HG03571 (cell line): ENCODE data around the gene PRAF2.

Experiments
- ATAC-seq: cut with Tn5 transposase; IDR thresholded peaks from one replicate; pipeline ENCODE4 v1.9.1; 2021; ENCODE audit not compliant: unreplicated experiment

PRAF2 gene, protein sequence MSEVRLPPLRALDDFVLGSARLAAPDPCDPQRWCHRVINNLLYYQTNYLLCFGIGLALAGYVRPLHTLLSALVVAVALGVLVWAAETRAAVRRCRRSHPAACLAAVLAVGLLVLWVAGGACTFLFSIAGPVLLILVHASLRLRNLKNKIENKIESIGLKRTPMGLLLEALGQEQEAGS

DNA sequence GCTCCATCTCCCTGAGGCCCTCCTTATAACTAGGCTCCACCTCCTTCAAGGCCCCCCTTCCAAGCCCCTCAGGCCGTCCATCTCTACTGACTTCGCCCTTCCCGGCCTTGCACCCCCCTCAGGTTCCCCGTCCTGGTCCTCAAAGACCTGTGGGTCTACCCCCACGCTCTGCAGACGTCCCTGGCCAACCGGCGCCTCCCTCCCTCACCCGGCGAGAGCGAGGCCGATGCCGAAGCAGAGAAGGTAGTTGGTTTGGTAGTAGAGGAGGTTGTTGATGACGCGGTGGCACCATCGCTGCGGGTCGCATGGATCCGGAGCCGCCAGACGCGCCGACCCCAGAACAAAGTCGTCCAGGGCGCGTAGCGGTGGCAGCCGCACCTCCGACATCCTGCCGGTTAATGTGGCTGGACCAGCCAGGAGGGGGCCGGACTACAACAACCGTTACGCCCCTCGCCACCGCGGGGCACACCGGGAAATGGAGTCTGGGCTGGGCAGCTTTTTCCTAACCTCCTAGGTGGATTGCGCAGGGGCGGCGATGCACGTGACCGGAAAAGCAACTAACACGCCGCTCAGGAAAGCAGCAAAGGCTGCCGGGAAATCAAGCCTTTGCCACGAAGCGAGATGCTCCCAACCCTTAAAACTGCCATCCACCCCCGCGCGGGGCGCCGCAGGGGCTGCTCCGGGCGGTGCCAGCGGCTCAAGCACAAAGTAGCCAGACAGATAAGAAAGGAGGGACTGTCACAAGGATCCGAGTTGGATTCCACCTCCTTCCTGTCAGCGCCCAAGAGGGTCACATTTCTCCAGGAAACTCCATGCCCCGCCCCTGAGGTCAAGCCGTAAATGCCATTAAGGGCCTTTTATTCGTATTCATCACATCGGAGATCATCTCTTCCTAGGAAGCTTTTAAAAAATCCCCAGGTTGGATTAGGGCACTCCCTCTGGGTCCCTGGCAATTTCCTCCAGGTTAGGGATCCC is at the start of gene PRAF2:
Gene PRAF2, minus strand, starts transcription at position 402 of the 975 bp plus-strand sequence. Its CDS starts 15 bp downstream, at position 387.
- ATAC-seq: no peak

DNA sequence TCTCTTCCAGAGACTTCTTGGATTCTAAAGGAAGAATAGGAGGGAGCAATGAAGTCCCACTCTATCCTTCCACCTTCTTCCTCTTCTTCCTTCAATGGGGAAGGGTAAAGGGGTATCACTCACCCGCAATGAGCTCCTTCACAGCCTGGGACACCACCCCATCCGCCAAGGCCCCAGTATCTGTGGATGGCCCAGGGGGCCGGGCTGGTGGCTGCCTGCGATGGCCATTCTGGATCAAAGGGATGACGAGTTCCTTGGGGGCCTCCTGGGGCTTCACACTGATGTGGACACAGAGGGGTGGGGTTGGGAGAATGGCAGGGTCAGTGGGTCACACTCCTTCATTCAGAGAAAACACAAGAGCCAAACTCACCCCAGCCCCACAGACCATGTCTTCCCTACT is 48.7 kb upstream of the PRAF2 start:
- no peak for ATAC-seq

DNA sequence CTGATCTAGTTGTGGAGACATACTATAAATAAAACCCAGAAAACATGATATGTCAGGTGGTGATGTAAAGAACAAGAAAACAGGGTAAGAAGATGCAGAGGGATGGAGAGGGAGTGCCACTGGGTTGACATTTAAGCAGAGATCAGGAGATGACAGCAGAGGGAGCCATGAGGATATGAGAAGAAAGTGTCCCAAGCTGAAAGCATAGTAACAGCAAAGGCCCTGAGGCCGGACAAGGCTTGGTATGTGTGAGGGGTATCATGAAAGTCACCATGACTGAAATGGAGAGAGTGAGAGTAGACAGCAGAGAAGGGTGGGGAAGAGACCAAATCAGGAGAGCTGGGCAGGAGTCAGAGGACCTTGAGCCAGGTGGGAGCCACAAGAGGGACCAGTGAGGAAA is 46.3 kb upstream of the PRAF2 start:
- no peak for ATAC-seq

DNA sequence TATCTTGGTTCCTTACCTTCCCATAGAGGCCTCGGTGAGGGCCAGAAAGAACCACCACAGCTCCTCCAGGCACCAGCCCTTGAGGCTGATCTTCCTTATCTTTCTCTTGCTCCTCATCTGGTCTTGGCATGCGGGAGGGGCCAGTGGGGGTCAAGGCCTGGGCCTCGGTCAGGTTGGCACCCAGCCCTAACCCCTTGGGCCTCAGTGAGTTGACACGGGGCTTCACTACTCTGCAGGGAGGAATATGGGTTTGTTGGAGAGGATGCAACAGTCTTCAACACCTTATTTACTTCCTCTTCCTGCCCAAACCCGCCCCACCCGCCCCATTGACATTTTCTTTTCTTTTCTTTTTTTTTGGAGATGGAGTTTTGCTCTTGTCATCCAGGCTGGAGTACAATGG is 43.8 kb upstream of the PRAF2 start:
- no peak for ATAC-seq

DNA sequence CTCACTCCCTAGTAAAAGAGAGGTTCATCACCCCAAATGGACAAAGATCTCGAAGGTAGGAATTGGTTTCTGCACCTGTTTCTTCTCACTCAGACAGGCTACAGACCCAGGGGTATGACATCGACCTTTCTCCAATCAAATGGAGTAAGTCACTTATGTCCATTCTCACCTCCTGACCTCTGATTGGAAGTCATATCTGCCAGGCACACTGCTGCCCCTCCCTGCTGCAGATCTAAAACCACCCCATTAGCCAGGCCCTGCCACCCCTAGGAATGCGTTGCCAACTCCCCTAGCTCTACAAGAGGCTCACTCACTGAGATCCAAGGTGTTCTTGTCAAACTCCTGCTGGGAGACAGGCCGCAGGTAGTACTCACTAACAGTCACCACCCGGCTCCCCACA is 42.9 kb upstream of the PRAF2 start:
- no peak for ATAC-seq

DNA sequence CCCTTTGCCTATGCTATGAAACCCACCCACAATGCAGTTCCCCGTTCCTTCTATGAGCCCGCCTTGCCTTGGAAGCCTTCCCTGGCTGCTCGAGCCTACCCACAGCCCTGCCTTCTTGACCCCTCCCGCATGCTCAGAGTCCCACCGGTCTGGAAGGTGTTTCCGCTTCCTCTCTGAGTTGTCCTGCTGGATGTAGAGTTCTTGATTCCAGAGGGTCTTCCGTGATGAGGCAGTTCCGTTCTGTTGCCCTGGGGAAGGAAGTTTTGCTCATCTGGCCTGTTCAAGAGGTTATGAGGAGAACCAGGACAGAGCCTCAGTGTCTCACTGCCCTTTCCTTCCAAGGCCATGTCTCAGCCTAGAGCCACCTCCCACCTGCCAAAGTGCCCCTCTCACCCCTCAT is 42.3 kb upstream of the PRAF2 start:
- no peak for ATAC-seq

DNA sequence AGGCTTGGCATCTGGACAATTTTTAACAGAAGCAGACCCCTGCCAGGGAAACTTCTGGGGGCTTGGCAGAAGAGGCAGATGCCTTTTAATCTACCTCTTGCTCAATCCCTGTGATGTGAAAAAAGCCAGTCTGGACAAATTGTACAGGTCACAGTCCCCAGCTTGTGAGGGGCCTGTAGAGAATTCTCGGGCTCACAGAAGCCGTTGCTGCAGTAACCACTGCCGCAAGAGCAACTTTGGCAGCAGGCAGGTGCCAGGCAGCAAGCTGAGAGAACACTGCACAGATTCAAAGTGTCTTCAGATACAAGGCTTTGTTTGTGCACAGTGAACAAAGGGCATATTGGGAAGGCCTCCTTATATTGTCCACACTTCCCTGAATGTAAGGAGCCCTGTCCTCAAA is 38.0 kb upstream of the PRAF2 start:
- ATAC-seq: no peak

DNA sequence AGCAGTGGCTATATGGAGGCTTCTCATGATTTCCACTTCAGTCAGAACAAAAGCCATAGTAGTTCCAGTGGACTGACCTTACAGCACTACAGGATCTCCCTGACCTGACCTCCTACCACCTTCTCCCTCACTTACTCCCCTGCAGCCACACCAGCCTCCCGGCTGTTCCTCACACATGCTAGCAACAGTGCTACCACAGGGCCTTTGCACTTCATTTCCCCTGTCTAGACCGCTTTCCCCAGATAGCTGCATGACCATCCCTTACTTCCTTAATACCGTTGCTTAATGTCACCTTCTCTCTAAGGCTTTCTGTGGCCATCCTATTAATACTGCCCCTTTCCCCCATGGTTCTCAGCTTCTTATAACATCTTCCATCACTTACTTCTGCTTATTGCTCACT is 36.6 kb upstream of the PRAF2 start:
- no peak for ATAC-seq

DNA sequence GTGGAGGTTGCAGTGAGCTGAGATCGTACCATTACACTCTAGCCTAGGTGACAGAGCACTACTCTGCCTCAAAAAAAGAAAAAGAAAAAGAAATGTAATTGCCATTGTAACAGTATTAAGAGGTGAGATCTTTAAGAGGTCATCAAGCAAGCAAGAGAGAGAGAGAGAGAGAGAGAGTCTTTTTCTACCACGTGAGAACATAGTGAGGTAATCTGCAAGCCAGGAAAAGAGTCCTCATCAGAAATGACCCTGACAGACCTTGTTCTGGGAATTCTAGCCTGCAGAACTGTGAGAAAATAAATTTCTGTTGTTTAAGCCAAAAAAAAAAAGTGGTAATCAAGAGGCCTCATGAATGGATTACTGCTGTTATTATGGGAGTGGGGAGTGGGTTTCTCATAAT is 34.8 kb upstream of the PRAF2 start:
- ATAC-seq: no peak

DNA sequence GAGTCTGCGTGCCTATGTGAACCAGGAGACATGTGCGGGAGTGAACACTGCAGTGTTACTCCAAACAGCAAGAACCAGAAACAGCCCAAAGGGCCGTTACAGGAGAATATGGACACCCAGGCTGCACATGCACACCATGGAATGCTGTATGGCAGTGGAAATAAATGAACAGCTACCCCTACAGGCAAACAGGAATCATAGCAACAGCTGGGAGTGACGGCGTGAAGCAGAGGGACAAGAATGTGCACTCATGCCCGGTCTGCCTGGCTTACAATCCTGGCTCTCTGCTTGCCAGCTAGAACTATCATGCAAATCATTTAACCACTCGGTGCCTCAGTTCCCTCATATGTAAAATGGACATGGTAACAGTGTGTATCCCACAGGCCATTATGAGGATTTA is 33.1 kb upstream of the PRAF2 start:
- ATAC-seq: no peak

DNA sequence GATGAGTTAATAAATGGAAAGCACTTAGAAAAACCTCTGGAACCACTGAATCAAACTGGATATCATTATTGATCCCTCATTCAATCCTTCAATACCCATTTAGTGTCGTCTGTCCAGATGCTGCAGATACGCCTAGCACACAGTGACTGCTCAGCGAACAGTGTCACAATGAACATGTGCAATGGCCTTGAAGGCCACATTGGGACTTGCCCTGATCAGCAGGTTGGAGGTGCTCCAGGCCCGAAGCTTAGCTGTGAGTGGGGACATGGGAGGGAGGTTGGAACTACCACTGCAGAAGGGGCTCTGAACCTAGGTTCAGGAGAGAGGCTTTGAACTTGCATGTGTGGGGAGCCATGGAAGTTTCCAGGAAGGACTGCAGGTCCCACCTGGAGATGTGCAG is 32.5 kb upstream of the PRAF2 start:
- no peak for ATAC-seq

DNA sequence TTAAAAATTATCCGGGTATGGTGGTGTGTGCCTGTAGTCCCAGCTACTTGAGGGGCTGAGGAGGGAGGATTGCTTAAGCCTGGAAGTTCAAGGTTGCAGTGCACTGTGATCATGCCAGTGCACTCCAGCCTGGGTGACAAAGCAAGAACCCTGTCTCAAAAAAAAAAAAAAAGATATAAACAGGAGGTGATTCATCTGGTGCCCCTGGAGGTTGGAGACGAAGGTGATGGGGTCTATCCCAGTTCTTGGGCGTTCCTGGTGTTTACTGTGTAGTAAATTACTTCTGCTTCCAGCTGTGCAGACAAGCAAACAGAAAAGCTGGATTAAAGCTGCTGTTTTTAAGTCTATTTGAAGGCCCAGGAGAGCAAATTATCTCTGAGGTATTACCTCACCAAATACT is 29.8 kb upstream of the PRAF2 start:
- ATAC-seq: no peak

DNA sequence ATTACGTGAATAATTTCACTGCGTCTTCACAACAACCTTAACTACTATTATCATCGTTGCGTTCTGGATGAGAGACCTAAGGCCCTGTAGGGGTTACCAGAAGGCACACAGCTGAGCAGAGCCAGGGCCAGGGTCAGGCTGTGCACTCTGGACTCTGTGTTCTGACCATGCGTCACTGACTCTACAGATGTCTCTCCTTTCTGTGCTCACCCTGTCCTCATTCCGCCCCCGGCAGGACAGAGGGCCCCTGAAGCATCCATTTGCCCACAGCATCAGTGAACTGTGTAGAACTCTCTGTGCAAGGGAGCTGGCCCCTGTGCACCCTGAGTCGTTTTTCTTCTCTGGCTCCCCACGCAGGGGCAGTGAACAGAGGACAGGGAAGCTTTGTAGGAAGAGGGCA is 28.4 kb upstream of the PRAF2 start:
- no peak for ATAC-seq

DNA sequence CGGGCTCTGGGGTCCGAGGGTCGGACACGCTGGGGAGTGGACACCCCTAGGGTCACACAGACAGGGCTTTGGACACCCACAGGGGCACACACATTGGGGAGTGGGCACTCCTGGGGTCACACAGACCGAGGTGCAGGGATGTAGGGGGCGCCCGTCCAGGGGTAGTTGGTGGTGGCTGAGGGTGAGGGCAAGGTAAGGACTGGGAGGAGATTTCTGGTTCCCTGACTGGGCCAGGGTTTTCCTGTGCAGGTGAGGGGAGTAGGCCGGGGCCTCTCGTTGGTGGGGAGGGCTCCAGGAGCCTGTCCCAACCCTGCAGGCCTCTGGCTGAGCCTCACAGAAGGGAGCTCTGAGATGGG is 27.8 kb upstream of the PRAF2 start:
- no peak for ATAC-seq

DNA sequence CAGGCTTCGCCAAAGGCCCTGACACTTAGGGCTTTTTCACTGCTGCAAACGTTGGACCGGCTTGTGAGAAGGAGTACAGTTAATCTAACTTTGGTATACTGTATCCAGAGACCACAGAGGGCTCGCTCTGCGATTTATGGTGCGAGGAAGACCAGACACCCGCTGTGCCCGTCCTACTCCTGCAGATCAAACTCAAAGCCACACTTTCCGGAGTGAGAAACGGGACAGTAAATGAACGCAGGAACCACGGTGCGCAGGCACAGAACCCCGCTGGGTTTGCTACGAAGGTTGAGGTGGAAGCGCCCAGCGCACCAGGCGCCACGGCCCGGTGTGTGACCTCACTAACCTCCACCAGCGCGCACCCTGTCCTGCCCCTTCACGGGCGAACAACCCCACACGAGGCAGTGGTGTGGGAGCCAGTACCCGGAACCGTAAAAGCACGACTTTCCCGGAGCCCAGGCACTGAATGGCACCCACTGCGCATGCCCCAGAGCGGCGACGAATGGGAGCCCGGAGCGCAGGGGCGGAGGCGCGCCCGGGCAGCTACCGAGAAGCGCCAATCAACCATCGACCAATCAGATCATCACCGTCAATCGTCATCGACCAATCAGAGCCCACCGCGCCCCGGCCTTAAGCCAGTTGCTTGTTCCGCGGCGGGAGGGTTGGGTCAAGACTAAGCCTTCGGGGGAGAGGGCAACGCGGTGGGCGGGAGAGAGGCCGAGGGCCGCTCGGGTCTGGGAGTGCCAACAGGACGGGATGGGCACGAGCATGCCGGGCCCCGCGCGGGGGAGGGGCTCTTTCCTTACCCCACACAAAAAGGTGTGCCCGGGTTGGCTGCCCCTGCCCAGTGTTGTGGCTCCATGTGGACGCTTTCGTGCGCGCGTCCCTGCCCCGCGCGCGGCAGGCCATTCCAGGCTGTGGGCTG is 27.2 kb upstream of the PRAF2 start:
- peak; percentile 90 for ATAC-seq

DNA sequence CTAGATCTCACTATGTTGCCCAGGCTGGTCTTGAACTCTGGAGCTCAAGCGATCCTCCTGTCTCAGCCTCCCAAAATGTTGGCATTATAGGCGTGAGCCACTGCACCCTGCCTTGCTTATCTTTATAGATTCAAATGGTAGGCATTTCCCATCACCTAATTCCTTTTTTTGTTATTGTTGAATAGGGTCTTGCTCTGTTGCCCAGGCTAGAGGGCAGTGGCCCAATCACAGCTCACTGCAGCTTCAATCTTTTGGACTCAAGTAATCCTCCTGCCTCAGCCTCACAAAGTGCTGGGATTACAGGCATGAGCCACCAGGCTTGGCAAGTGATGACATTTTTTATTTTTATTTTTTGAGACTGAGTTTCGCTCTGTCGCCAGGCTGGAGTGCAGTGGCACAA is 22.6 kb upstream of the PRAF2 start:
- no peak for ATAC-seq

DNA sequence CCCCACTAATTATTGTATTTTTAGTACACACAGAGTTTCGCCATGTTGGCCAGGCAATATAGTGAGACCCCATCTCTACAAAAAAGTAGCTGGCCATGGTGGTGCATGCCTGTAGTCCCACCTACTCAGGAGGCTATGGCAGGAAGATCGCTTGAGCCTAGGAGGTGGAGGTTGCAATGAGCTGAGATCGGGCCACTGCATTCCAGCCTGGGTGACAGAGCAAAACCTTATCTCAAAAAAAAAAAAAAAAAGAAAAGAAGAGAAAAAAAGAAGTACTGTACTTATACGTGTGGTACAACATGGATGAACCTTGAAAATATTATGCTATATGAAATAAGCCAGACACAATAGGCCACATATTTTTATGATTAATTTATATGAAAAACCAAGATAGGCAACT is 15.8 kb upstream of the PRAF2 start:
- ATAC-seq: no peak

DNA sequence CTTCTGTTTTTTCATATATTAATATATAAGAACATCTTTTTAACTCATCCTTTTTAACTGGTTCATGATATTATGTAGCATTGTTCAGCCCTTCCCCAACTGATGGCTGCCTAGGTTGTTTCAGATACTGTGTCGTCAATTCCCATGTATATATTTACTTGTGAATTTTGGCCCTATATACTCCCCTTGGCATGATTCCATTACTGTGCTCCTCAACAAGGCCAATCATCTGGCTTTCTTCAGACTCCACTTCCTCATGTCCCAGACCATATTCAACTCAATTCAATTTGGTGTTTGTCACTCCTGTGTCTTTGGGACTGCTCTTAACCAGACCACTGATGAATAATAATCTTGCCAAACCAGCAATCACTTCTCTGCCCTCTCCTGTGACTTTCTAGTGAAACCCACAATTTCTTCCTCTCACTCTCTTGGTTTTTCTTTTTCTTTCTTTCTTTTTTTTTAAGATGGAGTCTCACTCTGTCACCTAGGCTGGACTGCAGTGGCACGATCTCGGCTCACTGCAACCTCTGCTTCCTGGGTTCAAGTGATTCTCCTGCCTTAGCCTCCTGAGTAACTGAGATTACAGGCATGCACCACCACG is 8.6 kb upstream of the PRAF2 start:
- no peak for ATAC-seq

DNA sequence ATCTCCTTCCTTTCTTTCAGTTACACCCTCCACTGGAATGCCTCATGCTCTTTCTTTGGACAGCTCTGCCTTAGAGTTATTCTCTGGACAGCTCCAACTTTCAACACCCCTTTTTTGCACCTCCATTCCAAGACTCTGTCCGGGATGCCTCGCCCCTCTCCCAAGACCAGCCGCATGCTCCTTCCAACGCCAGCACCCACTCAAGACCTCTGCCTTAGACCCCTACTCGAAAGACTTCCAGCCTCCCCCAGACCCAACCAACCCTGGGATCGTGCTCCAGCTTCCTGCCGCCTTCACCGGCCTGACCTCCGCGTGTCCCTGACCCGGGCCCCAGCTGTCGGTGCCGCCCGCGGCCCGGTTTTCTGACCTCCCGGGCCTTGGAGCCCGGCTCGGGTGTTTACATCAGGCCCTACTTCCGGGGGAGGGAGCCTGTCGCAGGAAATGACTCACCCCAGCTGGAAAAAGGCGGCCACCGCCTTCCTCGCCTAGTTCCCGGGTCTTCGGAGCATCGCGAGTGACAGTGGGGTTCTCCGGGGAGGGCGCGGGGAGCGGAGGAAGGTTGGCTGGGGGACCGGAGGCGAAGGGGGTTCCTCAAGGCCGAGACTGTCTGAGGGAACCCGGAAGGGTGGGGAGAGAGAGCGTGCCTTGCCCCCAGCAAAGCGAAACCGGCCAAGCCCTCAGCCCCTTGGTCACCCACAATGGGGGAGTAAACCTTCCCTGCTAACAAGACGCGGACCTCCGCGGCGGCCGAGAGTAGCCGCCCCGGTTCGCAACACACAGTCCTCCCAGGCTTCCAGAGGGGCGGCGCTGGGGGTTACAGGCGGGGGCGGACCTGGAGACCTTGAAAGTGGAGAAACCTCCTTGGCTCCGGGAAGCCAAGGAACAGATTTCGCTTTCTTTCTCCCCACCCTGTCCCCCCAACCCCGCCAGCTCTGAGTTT is 6.0 kb upstream of the PRAF2 start, which contains the start of gene WDR45:
Gene WDR45, minus strand, starts transcription at position 399 of the 940 bp plus-strand sequence. CDS start 1,792 bp downstream, outside the sequence.
- peak; percentile 68 for ATAC-seq

DNA sequence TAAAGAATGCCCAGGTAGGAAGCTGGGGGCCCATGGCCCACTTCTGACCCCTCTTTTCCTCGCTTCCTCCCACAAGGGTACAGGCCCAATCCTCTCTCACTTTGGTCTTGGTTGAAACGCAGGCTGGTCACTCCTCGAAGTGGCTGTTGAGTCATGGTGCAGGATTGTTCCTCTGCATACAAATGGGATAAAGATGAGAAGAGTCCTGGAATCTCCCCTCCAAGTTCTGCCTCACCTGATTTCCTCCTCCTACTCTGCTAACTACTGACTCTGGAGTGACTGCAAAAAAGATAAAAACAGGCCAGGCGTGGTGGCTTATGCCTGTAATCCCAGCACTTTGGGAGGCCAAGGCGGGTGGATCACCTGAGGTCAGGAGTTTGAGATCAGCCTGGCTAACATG is 4.1 kb upstream of the PRAF2 start:
- ATAC-seq: no peak
